GM10266 (cell line): ENCODE data around the gene ARHGAP42.

Experiments
- DNase-seq: peaks from one replicate; pipeline ENCODE4 v3.0.0; 2012; ENCODE audit errors: extremely low spot score
- TF ChIP-seq, protein P1 (sequence below): IDR thresholded peaks from 2 replicates; pipeline ENCODE4 v1.5.1; 2012; ENCODE audit warnings: mild to moderate bottlenecking, low read depth; ENCODE audit not compliant: control insufficient read depth, insufficient read depth; ENCODE audit errors: missing control alignments

The ARHGAP42 gene

DNA sequence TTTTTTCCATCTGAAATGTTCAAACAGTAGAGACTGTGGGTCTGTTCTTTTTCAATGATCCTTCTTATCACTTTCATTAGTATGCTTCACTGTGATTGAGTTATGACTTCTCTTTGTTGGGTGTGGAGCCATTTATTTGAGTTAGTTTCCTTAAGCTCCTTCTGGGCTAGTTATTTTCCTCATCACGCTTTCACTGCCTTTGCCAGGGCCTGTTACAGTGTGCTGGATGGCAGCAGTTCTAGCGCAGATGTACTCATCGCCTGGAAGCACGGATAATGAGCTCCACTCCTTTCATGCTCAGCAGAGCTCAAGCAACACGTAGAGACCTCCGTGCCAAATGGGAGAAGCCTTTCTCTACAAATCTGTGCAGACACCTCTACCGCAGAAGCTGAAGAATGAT, 7.0 kb upstream of the ARHGAP42 start:
- TF ChIP-seq, protein P1, sequence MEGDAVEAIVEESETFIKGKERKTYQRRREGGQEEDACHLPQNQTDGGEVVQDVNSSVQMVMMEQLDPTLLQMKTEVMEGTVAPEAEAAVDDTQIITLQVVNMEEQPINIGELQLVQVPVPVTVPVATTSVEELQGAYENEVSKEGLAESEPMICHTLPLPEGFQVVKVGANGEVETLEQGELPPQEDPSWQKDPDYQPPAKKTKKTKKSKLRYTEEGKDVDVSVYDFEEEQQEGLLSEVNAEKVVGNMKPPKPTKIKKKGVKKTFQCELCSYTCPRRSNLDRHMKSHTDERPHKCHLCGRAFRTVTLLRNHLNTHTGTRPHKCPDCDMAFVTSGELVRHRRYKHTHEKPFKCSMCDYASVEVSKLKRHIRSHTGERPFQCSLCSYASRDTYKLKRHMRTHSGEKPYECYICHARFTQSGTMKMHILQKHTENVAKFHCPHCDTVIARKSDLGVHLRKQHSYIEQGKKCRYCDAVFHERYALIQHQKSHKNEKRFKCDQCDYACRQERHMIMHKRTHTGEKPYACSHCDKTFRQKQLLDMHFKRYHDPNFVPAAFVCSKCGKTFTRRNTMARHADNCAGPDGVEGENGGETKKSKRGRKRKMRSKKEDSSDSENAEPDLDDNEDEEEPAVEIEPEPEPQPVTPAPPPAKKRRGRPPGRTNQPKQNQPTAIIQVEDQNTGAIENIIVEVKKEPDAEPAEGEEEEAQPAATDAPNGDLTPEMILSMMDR: no peak
- no peak for DNase-seq

DNA sequence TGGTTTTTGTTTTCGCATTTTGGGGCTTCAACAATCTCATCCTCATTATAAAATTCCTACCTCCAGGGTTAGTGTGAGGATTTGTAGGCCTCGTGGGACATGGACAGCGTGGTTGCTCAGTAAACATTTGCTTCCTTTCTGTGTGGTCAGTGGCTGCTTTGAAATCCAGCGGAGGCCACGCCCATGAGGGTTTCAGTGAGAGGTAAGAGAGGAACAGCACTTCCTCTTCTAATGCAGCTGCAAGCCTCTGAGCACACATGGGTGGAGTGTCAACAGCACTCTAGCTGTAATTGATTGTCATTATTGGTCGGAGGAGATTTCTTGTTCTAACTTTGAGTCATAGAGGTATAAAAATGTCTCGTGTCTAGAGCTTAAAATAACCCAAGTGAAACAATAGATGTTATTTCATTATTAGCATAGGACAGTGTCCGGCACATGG, 6.0 kb upstream of the ARHGAP42 start:
- TF ChIP-seq, protein P1: no peak
- DNase-seq: peak; percentile 74

DNA sequence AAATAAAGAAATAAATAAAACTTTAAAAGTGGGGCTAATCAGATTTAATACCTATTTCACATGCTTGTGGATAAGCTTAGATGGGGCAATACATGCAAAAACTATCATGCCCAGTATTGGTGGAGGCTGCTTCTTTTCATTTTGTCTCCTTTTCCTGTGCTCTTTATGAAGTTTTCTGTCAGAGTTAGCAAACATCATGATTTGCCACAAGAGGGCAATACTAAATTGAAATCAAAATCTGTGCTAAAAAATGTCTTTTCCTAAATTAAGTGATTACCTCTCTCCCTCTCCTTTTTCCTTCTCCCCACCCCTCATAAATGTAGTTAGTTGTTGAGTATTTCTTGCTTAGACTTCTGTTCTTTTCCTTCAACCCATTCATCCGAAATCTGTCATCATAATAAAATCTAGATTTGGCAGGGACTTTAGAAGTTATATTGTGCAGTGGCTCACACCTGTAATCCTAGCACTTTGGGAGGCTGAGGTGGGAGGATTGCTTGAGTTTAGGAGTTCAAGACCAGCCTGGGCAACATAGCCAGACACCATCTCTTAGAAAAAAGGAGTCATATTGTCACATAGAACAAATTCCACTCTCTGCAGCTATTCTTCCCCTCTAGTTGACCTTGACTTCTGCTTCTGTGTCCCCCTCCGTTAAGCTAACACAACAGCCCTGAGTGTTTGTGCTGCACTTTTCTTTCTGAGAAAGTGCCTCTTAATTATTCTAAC, 4.7 kb upstream of the ARHGAP42 start:
- TF ChIP-seq, protein P1: no peak
- DNase-seq: no peak

DNA sequence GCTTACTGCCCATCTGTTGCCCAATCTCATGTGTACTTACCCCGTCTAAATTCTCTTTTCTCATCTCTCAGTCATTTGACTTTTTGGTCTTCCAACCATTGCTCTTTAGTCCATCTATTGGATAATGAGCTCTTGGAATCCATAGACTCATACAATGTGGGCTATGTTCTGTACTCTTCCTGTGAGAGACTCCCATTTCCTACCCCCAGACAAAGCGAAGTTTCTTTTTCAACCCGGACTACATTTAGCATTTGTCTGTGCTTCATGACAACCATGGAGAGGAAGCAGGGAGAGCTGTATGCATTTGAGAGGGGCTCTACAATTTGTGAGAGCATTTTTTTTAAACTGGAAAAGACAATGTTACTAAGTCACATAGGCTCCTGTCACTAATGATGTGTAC, 4.0 kb upstream of the ARHGAP42 start:
- TF ChIP-seq, protein P1: no peak
- DNase-seq: no peak

DNA sequence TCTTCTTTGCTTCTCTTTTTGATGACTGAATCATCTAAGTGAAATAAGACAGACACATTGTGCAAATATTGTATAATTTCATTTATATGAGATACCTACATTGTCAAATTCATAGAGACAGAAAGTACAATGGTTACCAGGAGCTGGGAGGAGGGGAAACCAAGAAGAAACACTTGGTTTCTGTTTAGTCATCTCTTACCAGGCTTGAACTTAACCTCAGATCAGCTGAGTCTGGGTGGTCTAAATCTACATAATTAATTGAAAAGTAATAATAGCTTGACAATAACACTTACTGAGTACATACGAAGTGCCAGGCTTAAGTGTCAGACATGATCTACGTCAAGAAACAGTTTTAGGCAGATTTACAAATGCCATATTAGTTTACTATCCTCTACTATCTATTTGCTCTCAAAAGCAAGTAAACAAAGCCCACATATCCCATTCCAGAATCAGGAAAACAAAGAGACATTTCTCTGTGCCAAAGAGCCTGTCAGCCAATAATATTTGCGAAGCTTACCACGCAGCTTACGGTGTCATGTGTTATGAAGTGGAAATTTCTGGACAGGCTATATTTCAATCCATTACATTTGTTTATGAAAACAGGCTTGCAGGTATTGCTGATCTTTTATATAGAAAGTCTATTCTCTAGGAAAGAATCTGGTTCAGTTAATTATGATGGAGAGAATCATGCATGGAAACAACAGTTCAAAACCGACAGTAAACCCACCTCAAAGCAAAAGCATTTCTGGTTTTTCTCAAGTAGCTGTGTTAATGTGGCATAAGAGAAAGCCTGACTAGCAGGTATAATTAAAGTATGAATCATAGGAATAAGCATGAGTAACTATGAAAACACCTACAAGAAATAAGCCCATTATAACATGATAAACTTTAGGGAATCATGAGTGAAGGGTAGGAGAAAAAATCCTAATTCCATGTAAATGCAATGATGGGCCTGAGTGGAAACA, 2.7 kb upstream of the ARHGAP42 start:
- TF ChIP-seq, protein P1: no peak
- no peak for DNase-seq

DNA sequence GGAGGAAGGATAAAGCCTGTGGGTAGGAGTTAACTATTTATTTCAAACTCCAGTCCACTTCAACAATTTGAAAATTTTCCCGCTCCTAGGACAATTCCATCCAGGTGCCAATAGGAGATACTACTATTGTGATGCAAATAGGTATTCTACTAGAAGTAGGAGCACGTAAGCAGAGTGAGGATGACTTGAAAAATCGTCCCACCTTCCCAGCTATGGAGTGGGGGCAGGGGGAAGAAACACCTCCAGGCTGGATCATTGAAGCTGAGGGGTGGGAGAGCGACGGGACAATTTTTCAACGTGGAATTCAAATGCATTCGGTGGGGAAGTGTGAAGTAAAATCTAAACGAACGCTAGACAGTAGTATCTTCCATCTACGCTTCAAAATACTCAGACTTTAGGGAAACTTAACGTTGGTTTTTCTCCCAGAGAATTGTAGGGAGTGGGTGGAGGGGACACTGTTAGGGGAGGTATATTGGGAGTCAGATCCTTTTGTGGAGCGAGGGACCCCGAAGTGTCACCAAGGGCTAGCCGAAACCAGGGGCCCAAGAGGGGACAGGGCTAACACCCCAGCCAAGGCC, 523 bp upstream of the ARHGAP42 start:
- TF ChIP-seq, protein P1: no peak
- DNase-seq: no peak
